ENCODE results near the gene MARCHF11.

MARCHF11 gene

GRCh38 chr5:16131878-16132277 lies 47.7 kb downstream of the MARCHF11 start:
- no peak for DNase-seq (ENCODE audit: low spot score)
- no peak for TF ChIP-seq CTCF (IDR thresholded peaks at IDR 0.05; ENCODE audit: extremely low read depth, missing control alignments)

GRCh38 chr5:16128944-16129343 lies 50.6 kb downstream of the MARCHF11 start:
- no peak for TF ChIP-seq CTCF (IDR thresholded peaks at IDR 0.05; ENCODE audit: extremely low read depth, missing control alignments)
- DNase-seq (ENCODE audit: low spot score) = no peak

DNA sequence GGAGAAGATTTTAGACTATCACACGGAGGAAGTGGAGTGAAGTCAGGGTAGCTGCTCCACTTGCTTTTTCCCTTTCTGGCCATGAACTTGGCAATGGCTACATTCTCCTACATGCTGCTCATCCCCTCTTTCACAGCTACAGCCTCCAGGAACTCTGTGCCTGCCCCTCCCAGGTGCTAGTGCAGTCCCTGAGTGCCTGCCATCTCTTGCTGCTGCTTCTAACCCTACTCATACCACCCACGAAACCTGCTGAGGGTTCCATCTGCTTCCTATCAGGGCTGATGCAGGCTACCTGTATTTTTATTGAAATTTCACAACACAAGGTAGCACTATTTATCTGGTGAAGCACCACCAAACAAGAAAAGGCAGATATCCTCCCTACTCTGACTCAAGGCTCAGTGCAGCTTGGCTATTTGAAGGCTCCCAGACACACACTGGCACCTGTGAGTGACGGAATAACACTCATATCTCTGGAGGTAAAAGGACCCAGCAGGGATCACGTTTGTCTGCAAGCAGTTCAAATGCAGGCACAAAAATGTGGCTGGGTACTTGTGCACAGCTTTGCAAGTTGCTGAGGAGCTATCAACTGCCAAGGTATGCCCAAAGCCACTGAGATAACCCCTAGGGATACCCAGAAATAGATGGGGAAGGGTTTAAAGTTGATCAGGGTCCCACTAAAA lies 51.6 kb downstream of the MARCHF11 start:
- TF ChIP-seq CTCF (IDR thresholded peaks at IDR 0.05; ENCODE audit: extremely low read depth, missing control alignments) = no peak
- no peak for DNase-seq (ENCODE audit: low spot score)

DNA sequence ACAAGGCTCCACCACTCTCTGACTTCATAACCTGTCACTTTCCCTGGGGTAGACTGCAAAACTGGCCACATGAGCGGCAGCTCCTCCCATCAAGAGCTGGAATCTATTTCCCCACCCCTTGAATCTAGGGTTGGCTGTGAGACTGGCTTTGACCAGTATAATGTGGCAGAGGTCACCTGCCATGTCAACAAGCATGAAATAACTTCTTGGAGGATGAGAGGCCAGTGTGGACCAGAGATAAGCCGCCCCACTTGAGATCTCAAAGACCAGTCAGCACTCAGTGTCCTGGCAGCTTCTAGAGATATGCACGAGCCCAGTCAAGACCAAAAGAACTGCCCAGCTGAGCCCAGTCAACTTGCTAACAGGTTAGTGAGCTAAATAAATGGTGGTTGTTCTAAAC lies 59.0 kb downstream of the MARCHF11 start:
- no peak for DNase-seq (ENCODE audit: low spot score)
- no peak for TF ChIP-seq CTCF (IDR thresholded peaks at IDR 0.05; ENCODE audit: extremely low read depth, missing control alignments)

DNA sequence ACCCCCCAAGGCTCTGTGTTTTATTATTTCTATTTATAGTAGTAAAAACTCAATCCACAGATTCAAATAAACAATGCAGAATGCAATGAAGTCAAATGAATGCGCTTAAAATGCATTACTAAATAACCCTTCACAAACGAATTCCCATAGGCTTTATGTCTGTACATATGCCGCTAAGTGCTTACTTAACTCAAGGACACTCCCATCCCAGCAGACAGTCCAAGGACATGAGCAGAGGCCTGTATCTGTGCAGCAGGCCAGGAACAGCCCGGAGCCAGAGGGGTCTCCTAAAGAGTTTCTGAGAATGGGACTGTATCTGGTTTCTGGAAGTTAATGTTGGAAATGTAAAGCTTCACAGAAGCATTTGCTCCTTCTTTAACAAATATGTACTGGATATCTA lies 59.8 kb downstream of the MARCHF11 start:
- TF ChIP-seq CTCF (IDR thresholded peaks at IDR 0.05; ENCODE audit: extremely low read depth, missing control alignments) = no peak
- no peak for DNase-seq (ENCODE audit: low spot score)

GRCh38 chr5:16115140-16115539 lies 64.5 kb downstream of the MARCHF11 start:
- no peak for TF ChIP-seq CTCF (IDR thresholded peaks at IDR 0.05; ENCODE audit: extremely low read depth, missing control alignments)
- DNase-seq (ENCODE audit: low spot score) = no peak

DNA sequence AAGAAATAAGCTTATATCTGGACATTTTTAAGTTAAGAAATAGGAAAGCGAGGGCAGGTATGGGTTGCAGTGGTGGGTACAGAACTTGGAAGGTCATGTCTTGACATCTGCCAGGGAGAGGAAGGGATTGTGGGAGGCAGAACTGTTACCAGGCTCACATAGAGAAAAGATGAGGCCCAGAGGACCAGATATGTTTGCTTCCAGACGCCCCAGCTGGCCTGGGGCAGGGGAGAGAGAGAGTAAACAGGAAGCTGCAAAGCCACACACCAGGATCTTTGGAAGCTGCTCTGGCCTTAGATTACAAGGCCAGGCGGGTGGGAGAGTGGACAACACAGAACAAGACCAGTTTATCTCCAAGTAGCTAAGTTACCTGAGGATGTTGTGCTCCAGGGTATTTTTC lies 71.2 kb downstream of the MARCHF11 start:
- TF ChIP-seq CTCF (IDR thresholded peaks at IDR 0.05; ENCODE audit: extremely low read depth, missing control alignments) = no peak
- DNase-seq (ENCODE audit: low spot score) = no peak
